ENCODE data around the gene TGFB3. TPM values are rescaled to one million over a fixed set of nuclear protein-coding genes. Genes with fewer than 3 reads are reported as not detected.
"Not testable (repeated sequence)": the region's sequence is repeated elsewhere in the genome, so short reads cannot be mapped to it uniquely, and the experiment has no call there.

Gene TGFB3
- total RNA-seq, 1 experiment from 2014 or later: 12.8 TPM

GRCh38 chr14:75928690-75929181 is 53.1 kb downstream of the TGFB3 start:
- intact Hi-C loops (cut with micrococcal nuclease; ENCODE audit: unreplicated experiment): no loop called here
- H3K27ac ChIP-seq (ENCODE audit: low read depth, low read length, poor library complexity, severe bottlenecking): no peak overlapping the region
- DNase-seq (ENCODE audit: low spot score): peak; percentile 19
- peaks cover 6% of the 10 kb centered on the region for H3K4me1 ChIP-seq (ENCODE audit: insufficient read depth, low read length, poor library complexity, severe bottlenecking)
- H3K36me3 ChIP-seq (ENCODE audit: insufficient read depth, low read length, poor library complexity, severe bottlenecking): no peaks in the 10 kb centered on the region
- H3K9me3 ChIP-seq (ENCODE audit: low read depth, low read length, poor library complexity, severe bottlenecking): no peaks in the 10 kb centered on the region
- H3K27me3 ChIP-seq (replicated peaks; ENCODE audit: insufficient read depth, low read depth, low read length, poor library complexity): no peaks in the 10 kb centered on the region
- POLR2A ChIA-PET (ENCODE audit: low non-redundant PET): no interaction called here
- no peak overlapping the region for H3K4me3 ChIP-seq (ENCODE audit: low read depth, low read length, poor library complexity, severe bottlenecking)
- BruUV-seq (replicated peaks): no TSS peak
- TF ChIP-seq EZH2 (IDR thresholded peaks at IDR 0.05; ENCODE audit: borderline replicate concordance, low read depth, low read length, poor library complexity, severe bottlenecking): no peak
- CTCF ChIA-PET: no interaction called here

GRCh38 chr14:75927564-75928087 is 54.2 kb downstream of the TGFB3 start:
- Histone ChIP-seq H3K27me3 (replicated peaks; ENCODE audit: insufficient read depth, low read depth, low read length, poor library complexity) (no peaks in the 10 kb centered on the region), H3K36me3 (ENCODE audit: insufficient read depth, low read length, poor library complexity, severe bottlenecking) (no peaks in the 10 kb centered on the region), H3K4me3 (ENCODE audit: low read depth, low read length, poor library complexity, severe bottlenecking) (no peak overlapping the region), H3K4me1 (ENCODE audit: insufficient read depth, low read length, poor library complexity, severe bottlenecking) (peaks cover 6% of the 10 kb centered on the region), H3K9me3 (ENCODE audit: low read depth, low read length, poor library complexity, severe bottlenecking) (no peaks in the 10 kb centered on the region), H3K27ac (ENCODE audit: low read depth, low read length, poor library complexity, severe bottlenecking) (no peak overlapping the region)
- no TSS peak for BruUV-seq (replicated peaks)
- DNase-seq (ENCODE audit: low spot score): no peak
- intact Hi-C loops (cut with micrococcal nuclease; ENCODE audit: unreplicated experiment): no loop called here
- ChIA-PET CTCF (no interaction called here), POLR2A (ENCODE audit: low non-redundant PET) (no interaction called here)
- TF ChIP-seq EZH2 (IDR thresholded peaks at IDR 0.05; ENCODE audit: borderline replicate concordance, low read depth, low read length, poor library complexity, severe bottlenecking) (no peak), CTCF (conservative IDR thresholded peaks at IDR 0.05; ENCODE audit: low read depth, low read length) (no peak)

- peaks cover 6% of the 10 kb centered on the region for H3K4me1 ChIP-seq (ENCODE audit: insufficient read depth, low read length, poor library complexity, severe bottlenecking)
- DNase-seq (ENCODE audit: low spot score): no peak
- H3K4me3 ChIP-seq (ENCODE audit: low read depth, low read length, poor library complexity, severe bottlenecking): no peak overlapping the region
- CTCF ChIA-PET: no interaction called here
- H3K27ac ChIP-seq (ENCODE audit: low read depth, low read length, poor library complexity, severe bottlenecking): no peak overlapping the region
- intact Hi-C loops (cut with micrococcal nuclease; ENCODE audit: unreplicated experiment): no loop called here
- no peaks in the 10 kb centered on the region for H3K9me3 ChIP-seq (ENCODE audit: low read depth, low read length, poor library complexity, severe bottlenecking)
- no peaks in the 10 kb centered on the region for H3K36me3 ChIP-seq (ENCODE audit: insufficient read depth, low read length, poor library complexity, severe bottlenecking)
- TF ChIP-seq CTCF (conservative IDR thresholded peaks at IDR 0.05; ENCODE audit: low read depth, low read length): no peak
- TF ChIP-seq EZH2 (IDR thresholded peaks at IDR 0.05; ENCODE audit: borderline replicate concordance, low read depth, low read length, poor library complexity, severe bottlenecking): no peak
- POLR2A ChIA-PET (ENCODE audit: low non-redundant PET): no interaction called here
- BruUV-seq (replicated peaks): no TSS peak
- H3K27me3 ChIP-seq (replicated peaks; ENCODE audit: insufficient read depth, low read depth, low read length, poor library complexity): no peaks in the 10 kb centered on the region
These were observed 55.2 kb downstream of the TGFB3 start for GRCh38 chr14:75926431-75927115.

- CTCF ChIA-PET: interaction anchor here (0.7 kb wide), 1 partner anchor 18 kb away, joined by 10 read pairs; no protein-coding TSS in a partner anchor
- H3K4me1 ChIP-seq (ENCODE audit: insufficient read depth, low read length, poor library complexity, severe bottlenecking); intact Hi-C loops (cut with micrococcal nuclease; ENCODE audit: unreplicated experiment); BruUV-seq (replicated peaks); H3K4me3 ChIP-seq (ENCODE audit: low read depth, low read length, poor library complexity, severe bottlenecking); H3K27me3 ChIP-seq (replicated peaks; ENCODE audit: insufficient read depth, low read depth, low read length, poor library complexity); H3K36me3 ChIP-seq (ENCODE audit: insufficient read depth, low read length, poor library complexity, severe bottlenecking); H3K27ac ChIP-seq (ENCODE audit: low read depth, low read length, poor library complexity, severe bottlenecking); H3K9me3 ChIP-seq (ENCODE audit: low read depth, low read length, poor library complexity, severe bottlenecking); DNase-seq (ENCODE audit: low spot score): not testable (repeated sequence)
- POLR2A ChIA-PET (ENCODE audit: low non-redundant PET): interaction anchor here (0.6 kb wide), 1 partner anchor 699 kb away, joined by 3 read pairs; no protein-coding TSS in a partner anchor
These were observed 56.5 kb downstream of the TGFB3 start for GRCh38 chr14:75925141-75925840.

GRCh38 chr14:75920421-75920820 is 61.4 kb downstream of the TGFB3 start:
- H3K4me1 ChIP-seq (ENCODE audit: insufficient read depth, low read length, poor library complexity, severe bottlenecking); H3K4me3 ChIP-seq (ENCODE audit: low read depth, low read length, poor library complexity, severe bottlenecking); DNase-seq (ENCODE audit: low spot score); H3K9me3 ChIP-seq (ENCODE audit: low read depth, low read length, poor library complexity, severe bottlenecking); H3K36me3 ChIP-seq (ENCODE audit: insufficient read depth, low read length, poor library complexity, severe bottlenecking); BruUV-seq (replicated peaks); CTCF ChIA-PET; H3K27ac ChIP-seq (ENCODE audit: low read depth, low read length, poor library complexity, severe bottlenecking); POLR2A ChIA-PET (ENCODE audit: low non-redundant PET); intact Hi-C loops (cut with micrococcal nuclease; ENCODE audit: unreplicated experiment); H3K27me3 ChIP-seq (replicated peaks; ENCODE audit: insufficient read depth, low read depth, low read length, poor library complexity): not testable (repeated sequence)
